Colonic mucosa (tissue), 4 donors: Measurements from ENCODE around the gene POC1A. TPM values are rescaled to one million over a fixed set of nuclear protein-coding genes. Genes with fewer than 3 reads are reported as not detected.

Experiments used
- DNase-seq: peaks from one replicate; pipeline ENCODE4 v3.0.0-alpha.2; 2020
- H3K27ac ChIP-seq: fragments of 200-600 bp; one replicate; pipeline ENCODE4 v1.8.0; 2021
- H3K27me3 ChIP-seq: fragments of 200-600 bp; one replicate; pipeline ENCODE4 v1.8.0; 2021
- H3K36me3 ChIP-seq: fragments of 200-600 bp; one replicate; pipeline ENCODE4 v1.8.0; 2021
- H3K4me1 ChIP-seq: fragments of 200-600 bp; one replicate; pipeline ENCODE4 v1.8.0; 2021; ENCODE audit warnings: mild to moderate bottlenecking
- H3K4me3 ChIP-seq: fragments of 200-600 bp; one replicate; pipeline ENCODE4 v1.8.0; 2021
- H3K9ac ChIP-seq, 2 donors: one replicate each; pipeline ENCODE4 v1.7.0; 2013; ENCODE audit warnings: control low read depth in 2 of 2, low read depth in 2 of 2, low read length in 2 of 2
- H3K9me3 ChIP-seq: fragments of 200-600 bp; one replicate; pipeline ENCODE4 v1.8.0; 2021
- CTCF ChIP-seq: fragments of 200-600 bp; IDR thresholded peaks from one replicate; pipeline ENCODE4 v1.8.0; 2022; ENCODE audit warnings: antibody characterized with exemption, mild to moderate bottlenecking
- intact Hi-C: fragments of 100-400 bp; cut with DNase I; formaldehyde crosslinking; loops from one replicate; pipeline ENCODE4 v1.14.1; 2022
- total RNA-seq, 2 donors: library from RNA; stranded (reverse); fragmentation: NEBNext Ultra II Directional in 1 of 2; extraction: Animal tissue kit (Norgen Biotek cat#: 25700) in 1 of 2; gene quantifications; one replicate each; pipeline ENCODE4 v1.2.1, GENCODE V29; 2021
- donor health status: healthy.
- donor health status: DM: no; HTN: no; CAD: no.
- donor health status: DM: no; HTN: no; CAD: no.

POC1A gene
- total RNA-seq, 2 donors from 2014 or later: 7.6 to 33.7 TPM

DNA sequence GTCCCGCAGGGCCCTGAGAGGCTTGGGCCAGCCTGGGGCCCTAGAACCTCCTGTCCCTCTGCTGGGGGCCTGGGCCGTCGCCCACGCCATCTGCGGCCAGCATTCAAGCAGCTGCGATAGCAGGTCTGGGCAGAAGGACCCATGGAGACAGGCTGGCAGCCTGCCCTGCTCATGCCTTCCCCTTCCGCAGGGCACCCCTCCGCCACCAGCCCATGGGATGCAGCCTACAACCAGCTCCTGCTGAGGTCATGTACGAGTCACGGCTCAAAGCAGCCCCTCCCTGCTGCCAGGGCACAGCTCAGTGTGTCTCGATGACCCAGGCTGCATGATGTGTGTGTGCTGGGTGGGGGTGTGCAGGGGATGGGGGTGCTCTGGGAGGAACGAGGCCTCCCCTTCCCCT is 125.7 kb downstream of the POC1A start:
- H3K27ac ChIP-seq: no peak overlapping the region
- H3K36me3 ChIP-seq: no peaks in the 10 kb centered on the region
- no peak for DNase-seq
- H3K9me3 ChIP-seq: no peaks in the 10 kb centered on the region
- intact Hi-C loops: no loop called here
- H3K27me3 ChIP-seq: no peaks in the 10 kb centered on the region
- no peak overlapping the region for H3K9ac ChIP-seq
- H3K4me1 ChIP-seq: no peaks in the 10 kb centered on the region
- TF ChIP-seq CTCF: no peak
- no peak overlapping the region for H3K4me3 ChIP-seq

GRCh38 chr3:52026041-52026440 is 128.2 kb downstream of the POC1A start:
- no peak for DNase-seq
- no peak for TF ChIP-seq CTCF
- no peaks in the 10 kb centered on the region for H3K4me1 ChIP-seq
- no peaks in the 10 kb centered on the region for H3K27me3 ChIP-seq
- no peak overlapping the region for H3K4me3 ChIP-seq
- H3K9me3 ChIP-seq: no peaks in the 10 kb centered on the region
- intact Hi-C loops: no loop called here
- H3K36me3 ChIP-seq: no peaks in the 10 kb centered on the region
- H3K27ac ChIP-seq: no peak overlapping the region
- H3K9ac ChIP-seq: no peak overlapping the region

- Histone ChIP-seq H3K9ac (no peak overlapping the region), H3K4me3 (no peak overlapping the region), H3K9me3 (no peaks in the 10 kb centered on the region), H3K27ac (no peak overlapping the region), H3K27me3 (no peaks in the 10 kb centered on the region), H3K36me3 (no peaks in the 10 kb centered on the region), H3K4me1 (no peaks in the 10 kb centered on the region)
- TF ChIP-seq CTCF: no peak
- intact Hi-C loops: no loop called here
- no peak for DNase-seq
These were observed 128.8 kb downstream of the POC1A start for GRCh38 chr3:52025453-52025852.

Other genes with a start within 250 kb of the POC1A start
- gene RRP9, start 212.5 kb downstream of the POC1A start, total RNA-seq: 10 to 100 TPM in 1 of 2 donors, 1 to 10 TPM in 1; 9.6 to 24.7 TPM
- gene PARP3, start 212.1 kb downstream of the POC1A start, total RNA-seq: 10 to 100 TPM; 17.0 to 18.0 TPM
- gene GPR62, start 199.0 kb downstream of the POC1A start, total RNA-seq: not detected
- gene PCBP4, start 187.0 kb downstream of the POC1A start, total RNA-seq: 10 to 100 TPM; 19.6 to 22.4 TPM
- gene ABHD14B, start 180.4 kb downstream of the POC1A start, total RNA-seq: 10 to 100 TPM; 64.9 to 72.2 TPM
- gene ABHD14A, start 179.4 kb downstream of the POC1A start, total RNA-seq: 1 to 10 TPM; 7.4 to 9.6 TPM
- gene ACY1, start 170.9 kb downstream of the POC1A start, total RNA-seq: 100 to 1,000 TPM; 137 to 153 TPM
- gene RPL29, start 158.5 kb downstream of the POC1A start, total RNA-seq: 1,000 to 10,000 TPM; 1,051 to 1,273 TPM
- 1 to 10 TPM; 9.5 to 9.8 TPM for gene DUSP7, start 97.9 kb downstream of the POC1A start, total RNA-seq
- 100 to 1,000 TPM in 1 of 2 donors, 10 to 100 TPM in 1; 90.6 to 103 TPM for gene ALAS1, start 43.7 kb upstream of the POC1A start, total RNA-seq
- under 1 TPM; 0.25 to 0.27 TPM for gene TLR9, start 71.2 kb upstream of the POC1A start, total RNA-seq
- 10 to 100 TPM; 44.2 to 45.0 TPM for gene TWF2, start 84.7 kb upstream of the POC1A start, total RNA-seq
- 1 to 10 TPM; 5.4 to 8.1 TPM for gene PPM1M, start 91.3 kb upstream of the POC1A start, total RNA-seq
- 10 to 100 TPM; 65.7 to 67.0 TPM for gene WDR82, start 124.2 kb upstream of the POC1A start, total RNA-seq
- gene GLYCTK, start 133.4 kb upstream of the POC1A start, total RNA-seq: 10 to 100 TPM; 45.2 to 63.2 TPM
- gene DNAH1, start 161.9 kb upstream of the POC1A start, total RNA-seq: 1 to 10 TPM; 7.0 to 9.1 TPM